ENCODE data around the gene MST1R.

MST1R gene

GRCh38 chr3:49901366-49902339 is 2.0 kb downstream of the MST1R start:
- no peak overlapping the region for H3K4me3 ChIP-seq (ENCODE audit: low read depth, low read length)
- no peak for TF ChIP-seq CTCF (IDR thresholded peaks at IDR 0.05; ENCODE audit: low read depth, low read length, missing control alignments)
- DNase-seq (ENCODE audit: low read depth) = no peak

GRCh38 chr3:49900491-49901153 is 3.1 kb downstream of the MST1R start:
- no peak overlapping the region for H3K4me3 ChIP-seq (ENCODE audit: low read depth, low read length)
- TF ChIP-seq CTCF (IDR thresholded peaks at IDR 0.05; ENCODE audit: low read depth, low read length, missing control alignments) = no peak
- no peak for DNase-seq (ENCODE audit: low read depth)

- H3K4me3 ChIP-seq (ENCODE audit: low read depth, low read length) = no peak overlapping the region
- DNase-seq (ENCODE audit: low read depth) = no peak
- TF ChIP-seq CTCF (IDR thresholded peaks at IDR 0.05; ENCODE audit: low read depth, low read length, missing control alignments) = peak; percentile 62
Measured at GRCh38 chr3:49899815-49900214, 3.9 kb downstream of the MST1R start.

- no peak for DNase-seq (ENCODE audit: low read depth)
- no peak for TF ChIP-seq CTCF (IDR thresholded peaks at IDR 0.05; ENCODE audit: low read depth, low read length, missing control alignments)
- H3K4me3 ChIP-seq (ENCODE audit: low read depth, low read length) = no peak overlapping the region
Measured at GRCh38 chr3:49898991-49899390, 4.7 kb downstream of the MST1R start.

- TF ChIP-seq CTCF (IDR thresholded peaks at IDR 0.05; ENCODE audit: low read depth, low read length, missing control alignments) = no peak
- H3K4me3 ChIP-seq (ENCODE audit: low read depth, low read length) = no peak overlapping the region
- DNase-seq (ENCODE audit: low read depth) = no peak
Measured at GRCh38 chr3:49896345-49896744, 7.3 kb downstream of the MST1R start.

- no peak for TF ChIP-seq CTCF (IDR thresholded peaks at IDR 0.05; ENCODE audit: low read depth, low read length, missing control alignments)
- DNase-seq (ENCODE audit: low read depth) = no peak
- no peak overlapping the region for H3K4me3 ChIP-seq (ENCODE audit: low read depth, low read length)
Measured at GRCh38 chr3:49895791-49896190, 7.9 kb downstream of the MST1R start.

Data from GM12864 (cell line).